GM23338 (cell line): ENCODE results near the gene PIK3AP1. TPM values are rescaled to one million over a fixed set of nuclear protein-coding genes. Genes with fewer than 3 reads are reported as not detected.

ENCODE experiments used
- ATAC-seq: fragments of 200-7000 bp; cut with Tn5 transposase; 3 replicates; pipeline ENCODE4 v1.9.1; 2020
- DNase-seq: peaks from one replicate; pipeline ENCODE4 v3.0.0-alpha.2; 2015; ENCODE audit warnings: low spot score
- H2AFZ ChIP-seq: fragments of 200-600 bp; sonication (generic); 2 replicates; pipeline ENCODE4 v1.8.0; 2016; ENCODE audit warnings: antibody characterized with exemption, mild to moderate bottlenecking, moderate library complexity
- H3F3A ChIP-seq: fragments of 200-600 bp; sonication (generic); replicated peaks from 2 replicates; pipeline ENCODE4 v1.8.0; 2017; ENCODE audit warnings: antibody characterized with exemption, mixed run types, low read depth
- H3K27ac ChIP-seq: fragments of 200-600 bp; sonication (generic); 2 replicates; pipeline ENCODE4 v1.6.1; 2016; ENCODE audit warnings: low read depth
- H3K27me3 ChIP-seq: fragments of 200-600 bp; sonication (generic); 2 replicates; pipeline ENCODE4 v1.8.0; 2016; ENCODE audit warnings: mild to moderate bottlenecking, mixed run types, moderate library complexity; ENCODE audit not compliant: insufficient read depth
- H3K36me3 ChIP-seq: fragments of 200-600 bp; sonication (generic); 2 replicates; pipeline ENCODE4 v1.8.0; 2016; ENCODE audit warnings: mild to moderate bottlenecking; ENCODE audit not compliant: insufficient read depth
- H3K4me1 ChIP-seq: fragments of 200-600 bp; sonication (generic); 2 replicates; pipeline ENCODE4 v1.8.0; 2016; ENCODE audit warnings: mild to moderate bottlenecking, moderate library complexity; ENCODE audit not compliant: insufficient read depth
- H3K4me2 ChIP-seq: fragments of 200-600 bp; sonication (generic); 2 replicates; pipeline ENCODE4 v1.7.1; 2017; ENCODE audit warnings: mixed run types
- H3K4me3 ChIP-seq: fragments of 200-600 bp; sonication (generic); 2 replicates; pipeline ENCODE4 v1.6.1; 2016; ENCODE audit warnings: mixed run types
- H3K79me2 ChIP-seq: fragments of 200-600 bp; sonication (generic); replicated peaks from 2 replicates; pipeline ENCODE4 v1.8.0; 2017; ENCODE audit warnings: mild to moderate bottlenecking; ENCODE audit not compliant: insufficient read depth
- H3K9me2 ChIP-seq: fragments of 200-600 bp; sonication (generic); 2 replicates; pipeline ENCODE4 v1.8.0; 2017; ENCODE audit not compliant: insufficient read depth
- H4K20me1 ChIP-seq: fragments of 200-600 bp; sonication (generic); replicated peaks from 2 replicates; pipeline ENCODE4 v1.8.0; 2017; ENCODE audit warnings: mild to moderate bottlenecking; ENCODE audit not compliant: insufficient read depth
- H3K27ac Mint-ChIP-seq: 2 replicates; pipeline ENCODE4 v1.8.0; 2020; ENCODE audit warnings: inconsistent platforms, mild to moderate bottlenecking, moderate library complexity, mixed read lengths
- H3K27me3 Mint-ChIP-seq: 3 replicates; pipeline ENCODE4 v1.8.0; 2022; ENCODE audit warnings: low read depth, mild to moderate bottlenecking, moderate library complexity, mixed read lengths, inconsistent platforms; ENCODE audit not compliant: insufficient read depth, poor library complexity
- H3K36me3 Mint-ChIP-seq: 3 replicates; pipeline ENCODE4 v1.8.0; 2021; ENCODE audit warnings: low read depth, mild to moderate bottlenecking, inconsistent platforms, moderate library complexity, mixed read lengths
- H3K4me1 Mint-ChIP-seq: 3 replicates; pipeline ENCODE4 v1.8.0; 2020; ENCODE audit warnings: mild to moderate bottlenecking, inconsistent platforms, mixed read lengths
- H3K4me3 Mint-ChIP-seq: 3 replicates; pipeline ENCODE4 v1.8.0; 2021; ENCODE audit warnings: moderate library complexity, mild to moderate bottlenecking, inconsistent platforms, mixed read lengths
- H3K9me3 Mint-ChIP-seq: 3 replicates; pipeline ENCODE4 v1.8.0; 2020; ENCODE audit warnings: moderate library complexity, mild to moderate bottlenecking, inconsistent platforms, mixed read lengths
- EZH2 ChIP-seq: fragments of 200-600 bp; sonication (generic); IDR thresholded peaks from one replicate; pipeline ENCODE4 v1.8.0; 2017; ENCODE audit warnings: antibody characterized with exemption, mild to moderate bottlenecking, low read depth; ENCODE audit not compliant: unreplicated experiment
- NANOG ChIP-seq: IDR thresholded peaks from 2 replicates; pipeline ENCODE4 v1.6.1; 2016; ENCODE audit warnings: antibody characterized with exemption, borderline replicate concordance
- REST ChIP-seq: IDR thresholded peaks from one replicate; pipeline ENCODE4 v1.6.1; 2018; ENCODE audit warnings: antibody characterized with exemption; ENCODE audit not compliant: unreplicated experiment
- ZNF331 ChIP-seq: fragments of 250-450 bp; sonication (Bioruptor Pico); IDR thresholded peaks from 2 replicates; pipeline ENCODE4 v1.5.0; 2020; ENCODE audit warnings: low read depth, mild to moderate bottlenecking, moderate library complexity
- ZNF462 ChIP-seq: fragments of 250-450 bp; sonication (Bioruptor Pico); IDR thresholded peaks from 2 replicates; pipeline ENCODE4 v1.5.0; 2020; ENCODE audit warnings: mild to moderate bottlenecking, moderate library complexity
- polyA plus RNA-seq: library from polyadenylated mRNA; unstranded; fragments of >200 nt; fragmentation: Nextera tagmentation; extraction: Ambion mirVana; gene quantifications from 2 replicates; pipeline ENCODE4 v1.2.1, GENCODE V29; 2016
- total RNA-seq: library from RNA; depleted of rRNA; stranded (reverse); fragments of >200 nt; shearing (Covaris generic); gene quantifications from 2 replicates; pipeline ENCODE4 v1.2.3, GENCODE V29; 2014

PIK3AP1 gene
- total and polyA plus RNA-seq, 2 experiments from 2014 or later: 0.65 to 2.3 TPM

- Histone ChIP-seq H3K9me2 (no peaks in the 10 kb centered on the region), H2AFZ (no peak overlapping the region), H3K36me3 (no peaks in the 10 kb centered on the region), H3K27me3 (no peaks in the 10 kb centered on the region), H3K27ac (no peak overlapping the region), H3K4me1 (no peaks in the 10 kb centered on the region), H3K79me2 (no peaks in the 10 kb centered on the region), H4K20me1 (no peaks in the 10 kb centered on the region), H3K4me2 (no peak overlapping the region), H3K4me3 (no peak overlapping the region), H3F3A (no peaks in the 10 kb centered on the region)
- ATAC-seq (no peak), DNase-seq (no peak)
- no peak for TF ChIP-seq ZNF462 (CRISPR knock-in tag)
- H3K27ac Mint-ChIP-seq: no peak overlapping the region
- H3K36me3 Mint-ChIP-seq: no peaks in the 10 kb centered on the region
- H3K27me3 Mint-ChIP-seq: peaks cover 4% of the 10 kb centered on the region
- H3K4me3 Mint-ChIP-seq: no peak overlapping the region
- H3K9me3 Mint-ChIP-seq: no peaks in the 10 kb centered on the region
- no peaks in the 10 kb centered on the region for H3K4me1 Mint-ChIP-seq
Observed at GRCh38 chr10:96638696-96639095, 81.6 kb downstream of the PIK3AP1 start.

GRCh38 chr10:96638120-96638519 lies 82.2 kb downstream of the PIK3AP1 start:
- Mint-ChIP-seq H3K9me3 (no peaks in the 10 kb centered on the region), H3K4me3 (no peak overlapping the region), H3K36me3 (no peaks in the 10 kb centered on the region), H3K27me3 (peaks cover 4% of the 10 kb centered on the region), H3K4me1 (no peaks in the 10 kb centered on the region), H3K27ac (no peak overlapping the region)
- DNase-seq (no peak), ATAC-seq (no peak)
- Histone ChIP-seq H3K4me1 (no peaks in the 10 kb centered on the region), H3K4me3 (no peak overlapping the region), H2AFZ (no peak overlapping the region), H3K79me2 (no peaks in the 10 kb centered on the region), H3K9me2 (no peaks in the 10 kb centered on the region), H3K27ac (no peak overlapping the region), H4K20me1 (no peaks in the 10 kb centered on the region), H3K36me3 (no peaks in the 10 kb centered on the region), H3F3A (no peaks in the 10 kb centered on the region), H3K4me2 (no peak overlapping the region), H3K27me3 (no peaks in the 10 kb centered on the region)
- TF ChIP-seq REST: no peak
- TF ChIP-seq ZNF331: no peak
- no peak for TF ChIP-seq NANOG
- TF ChIP-seq EZH2: no peak
